Sigmoid colon (tissue), 7 donors: ENCODE results near the gene SHF. TPM values are rescaled to one million over a fixed set of nuclear protein-coding genes. Genes with fewer than 3 reads are reported as not detected.
A peak's percentile ranks its signal among the peaks of the same experiment; 100 is the strongest.

Source experiments
- DNase-seq: peaks from one replicate; pipeline ENCODE4 v3.0.0-alpha.2; 2019
- H3K27ac ChIP-seq, 4 donors: fragments of 200-600 bp; sonication (generic); one replicate each; pipeline ENCODE4 v1.5.1; 2016 to 2019; ENCODE audit warnings: mild to moderate bottlenecking in 1 of 4
- H3K27me3 ChIP-seq, 3 donors: fragments of 200-600 bp; sonication (generic); one replicate each; pipeline ENCODE4 v1.5.1; 2019; ENCODE audit warnings: mild to moderate bottlenecking in 1 of 3
- H3K36me3 ChIP-seq, 4 donors: fragments of 200-600 bp; sonication (generic); one replicate each; pipeline ENCODE4 v1.5.1; 2016 to 2019
- H3K4me1 ChIP-seq, 4 donors: fragments of 200-600 bp; sonication (generic); one replicate each; pipeline ENCODE4 v1.5.1; 2017 to 2019
- H3K4me3 ChIP-seq, 4 donors: fragments of 200-600 bp; sonication (generic); one replicate each; pipeline ENCODE4 v1.5.1; 2017 to 2019; ENCODE audit warnings: mild to moderate bottlenecking in 2 of 4, moderate library complexity in 1 of 4
- H3K9me3 ChIP-seq, 4 donors: fragments of 200-600 bp in 3 of 4; sonication (generic) in 3 of 4; one replicate each; pipeline versions ENCODE4 v1.5.1 to v1.6.1; 2013 to 2019
- CTCF ChIP-seq, 4 experiments: fragments of 450-650 bp in 3 of 4; fragments of 200-600 bp in 1 of 4; IDR thresholded peaks; one replicate each; pipeline ENCODE4 v1.5.1; 2016 to 2019; ENCODE audit warnings: antibody characterized with exemption in 4 of 4, mild to moderate bottlenecking in 3 of 4, moderate library complexity in 2 of 4
- EP300 ChIP-seq, 4 donors: sonication (generic); formaldehyde crosslinking; IDR thresholded peaks; one replicate each; pipeline ENCODE4 v1.6.1; 2017; ENCODE audit warnings: antibody characterized with exemption in 4 of 4
- POLR2A ChIP-seq, 2 donors: fragments of 450-650 bp; IDR thresholded peaks; one replicate each; pipeline ENCODE4 v1.6.1; 2016; ENCODE audit warnings: antibody characterized with exemption in 2 of 2, mild to moderate bottlenecking in 2 of 2, moderate library complexity in 2 of 2
- POLR2AphosphoS5 ChIP-seq, 4 donors: sonication (generic); formaldehyde crosslinking; IDR thresholded peaks; one replicate each; pipeline ENCODE4 v1.6.1; 2017; ENCODE audit warnings: antibody characterized with exemption in 4 of 4
- WGBS, 2 donors: extraction: QIAGEN DNeasy Blood & Tissue Kit; methylation state at CpG; one replicate each; pipeline ENCODE4 v1.1.7; 2013; 5-methylcytosine and 5-hydroxymethylcytosine counted together
- intact Hi-C: fragments of 100-400 bp; cut with DNase I; formaldehyde crosslinking; loops from one replicate; pipeline ENCODE4 v1.15.1; 2023
- polyA plus RNA-seq, 3 donors: library from polyadenylated mRNA; stranded (reverse); fragments of 200-250 nt; gene quantifications; one replicate each; pipeline ENCODE4 v1.2.3, GENCODE V29; 2013
- total RNA-seq, 4 donors: library from RNA; depleted of rRNA; stranded (reverse); fragments of >200 nt; gene quantifications; one replicate each; pipeline ENCODE4 v1.1.0, GENCODE V29; 2016
- donor health status: healthy with polysubstance abuse.
- donor health status: Bipolar disorder and iron deficiency.
- donor health status: healthy.

The SHF gene
- total and polyA plus RNA-seq, 7 donors: 3.5 to 28.5 (median 13.2) TPM

- Histone ChIP-seq H3K9me3 (no peaks in the 10 kb centered on the region), H3K4me1 (peaks cover 0 to 16% (median 13%) of the 10 kb centered on the region in 4 donors), H3K27ac (no peak within 1 kb of the TSS), H3K36me3 (no peaks in the 10 kb centered on the region), H3K4me3 (peak within 1 kb of the TSS in 3 of 4 donors; percentile 24 to 36 (median 32)), H3K27me3 (peaks cover 24 to 77% (median 42%) of the 10 kb centered on the region in 3 donors)
- WGBS, 2 donors: 2 to 3% methylated on average over 46 of the region's 46 CpGs
- TF ChIP-seq EP300 (IDR thresholded peaks at IDR 0.05) (no peak), POLR2AphosphoS5 (IDR thresholded peaks at IDR 0.05) (no peak), POLR2A (IDR thresholded peaks at IDR 0.05) (no peak), CTCF (IDR thresholded peaks at IDR 0.05) (no peak)
- no peak for DNase-seq
- intact Hi-C loops: no loop called here
These were observed 58.1 kb downstream of the SHF start, which contains the start of the genes DUOX1 and DUOXA1 for GRCh38 chr15:45129651-45130129. Gene DUOX1, plus strand, starts transcription at chr15:45129994. Its CDS starts 1,973 bp downstream, at chr15:45131967. Gene DUOXA1, minus strand, starts transcription at chr15:45129879. Its CDS starts 6,865 bp downstream, at chr15:45123014.

GRCh38 chr15:45128971-45129639, 58.7 kb downstream of the SHF start:
- TF ChIP-seq CTCF (IDR thresholded peaks at IDR 0.05) (no peak), EP300 (IDR thresholded peaks at IDR 0.05) (no peak), POLR2A (IDR thresholded peaks at IDR 0.05) (no peak), POLR2AphosphoS5 (IDR thresholded peaks at IDR 0.05) (no peak)
- Histone ChIP-seq H3K27me3 (peaks cover 20 to 76% (median 36%) of the 10 kb centered on the region in 3 donors), H3K4me1 (peaks cover 0 to 16% (median 13%) of the 10 kb centered on the region in 4 donors), H3K27ac (no peak overlapping the region), H3K9me3 (no peaks in the 10 kb centered on the region), H3K36me3 (no peaks in the 10 kb centered on the region), H3K4me3 (peak overlapping the region in 3 of 4 donors; percentile 24 to 36 (median 32))
- DNase-seq: no peak
- intact Hi-C loops: no loop called here
- WGBS, 2 donors: 5 to 6% methylated on average over 47 of the region's 47 CpGs

- no peaks in the 10 kb centered on the region for H3K9me3 ChIP-seq
- 49 to 53% methylated on average over 2 of the region's 2 CpGs for WGBS, 2 donors
- TF ChIP-seq CTCF (IDR thresholded peaks at IDR 0.05) (peak in 1 of 4 experiments; percentile 38), POLR2A (IDR thresholded peaks at IDR 0.05) (no peak), EP300 (IDR thresholded peaks at IDR 0.05) (no peak), POLR2AphosphoS5 (IDR thresholded peaks at IDR 0.05) (no peak)
- H3K36me3 ChIP-seq: no peaks in the 10 kb centered on the region
- intact Hi-C loops: no loop called here
- peaks cover 0 to 16% (median 13%) of the 10 kb centered on the region in 4 donors for H3K4me1 ChIP-seq
- DNase-seq: no peak
- H3K4me3 ChIP-seq: no peak overlapping the region
- peaks cover 20 to 70% (median 32%) of the 10 kb centered on the region in 3 donors for H3K27me3 ChIP-seq
- no peak overlapping the region for H3K27ac ChIP-seq
These were observed 61.1 kb downstream of the SHF start for GRCh38 chr15:45126535-45127158.

GRCh38 chr15:45123397-45123796, 64.4 kb downstream of the SHF start:
- H3K4me1 ChIP-seq: no peaks in the 10 kb centered on the region
- no peaks in the 10 kb centered on the region for H3K9me3 ChIP-seq
- H3K4me3 ChIP-seq: no peak overlapping the region
- DNase-seq: no peak
- intact Hi-C loops: no loop called here
- TF ChIP-seq POLR2AphosphoS5 (IDR thresholded peaks at IDR 0.05): no peak
- no peak for TF ChIP-seq POLR2A (IDR thresholded peaks at IDR 0.05)
- TF ChIP-seq CTCF (IDR thresholded peaks at IDR 0.05): no peak
- no peak for TF ChIP-seq EP300 (IDR thresholded peaks at IDR 0.05)
- no peak overlapping the region for H3K27ac ChIP-seq
- H3K27me3 ChIP-seq: peaks cover 5 to 72% (median 17%) of the 10 kb centered on the region in 3 donors
- H3K36me3 ChIP-seq: no peaks in the 10 kb centered on the region
